GM18519 (cell line): Measurements from ENCODE around the gene TELO2.

Source experiments
- ATAC-seq: cut with Tn5 transposase; IDR thresholded peaks from one replicate; pipeline ENCODE4 v1.9.1; 2021; ENCODE audit warnings: mild to moderate bottlenecking, moderate library complexity; ENCODE audit not compliant: unreplicated experiment, low FRiP score

The TELO2 gene

DNA sequence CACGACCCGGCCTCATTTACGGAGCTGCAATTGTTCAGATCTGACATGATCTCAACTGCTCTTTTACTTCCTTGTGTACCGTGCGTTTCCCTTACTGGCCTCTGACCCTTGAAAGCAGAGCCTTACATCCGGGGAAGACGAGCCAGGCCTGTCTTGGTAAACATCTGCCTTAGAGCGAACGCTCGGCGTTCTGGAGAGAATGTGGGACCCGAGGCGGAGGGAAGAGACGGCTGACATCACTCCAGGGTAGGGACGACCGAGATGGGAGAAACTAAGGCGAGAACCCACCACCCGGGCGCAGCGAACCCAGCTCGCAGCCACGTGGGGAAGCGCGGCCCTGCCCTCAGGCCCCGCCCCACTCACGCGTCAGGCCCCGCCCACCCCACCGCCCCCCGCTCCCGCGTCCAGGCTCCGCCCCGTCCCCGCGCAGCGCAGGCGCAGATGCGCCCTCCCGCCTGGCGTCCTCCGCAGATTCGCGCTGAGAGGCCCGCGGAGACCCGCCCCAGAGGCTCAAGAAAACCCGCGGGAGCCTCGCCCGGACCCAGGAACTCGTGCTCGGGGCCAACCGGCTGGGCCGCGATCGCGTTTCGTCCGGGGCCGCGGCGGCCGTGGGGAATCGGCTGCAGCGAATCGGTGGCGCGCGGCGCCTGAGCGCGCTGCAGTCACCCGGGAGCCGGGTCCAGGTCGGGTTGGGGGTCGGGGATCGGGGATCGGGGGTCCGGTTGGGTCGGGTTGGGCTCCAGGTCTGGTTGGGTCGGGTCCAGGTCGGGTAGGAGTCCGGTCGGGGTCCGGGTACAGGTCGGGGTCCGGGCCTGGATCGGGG, at the start of gene TELO2:
Gene TELO2 (plus strand): TSS at position 438 of the 823 bp plus-strand sequence. CDS start 922 bp downstream, outside the sequence.
- no peak for ATAC-seq

DNA sequence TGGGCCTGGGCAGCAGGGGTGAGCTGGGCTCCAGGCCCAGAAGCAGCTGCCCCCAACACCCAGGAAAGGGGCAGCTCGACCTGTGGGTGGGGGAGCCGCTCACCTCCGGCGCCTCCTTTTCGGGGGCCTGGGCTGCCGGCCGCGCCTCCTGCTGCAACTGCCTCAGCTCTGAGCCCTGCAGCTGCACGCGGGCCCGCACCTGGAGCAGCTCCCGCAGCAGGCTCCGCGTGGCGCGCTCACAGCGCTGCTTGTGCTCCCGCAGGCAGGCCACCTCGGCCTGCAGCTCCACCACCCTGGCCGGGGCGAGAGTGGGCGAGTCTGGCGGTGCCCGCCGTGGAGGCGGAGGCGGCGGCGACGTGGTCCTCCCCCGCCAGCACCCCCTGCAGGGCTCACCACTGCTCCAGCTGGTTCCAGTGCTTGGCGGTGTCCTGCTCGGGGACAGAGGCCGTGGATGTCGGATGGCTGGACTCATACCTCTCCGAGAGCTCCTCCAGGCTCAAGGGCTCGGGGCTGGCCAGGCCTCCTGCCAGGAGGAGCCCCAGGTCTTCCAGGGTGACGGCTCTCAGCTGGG, 49.7 kb upstream of the TELO2 start:
- no peak for ATAC-seq

DNA sequence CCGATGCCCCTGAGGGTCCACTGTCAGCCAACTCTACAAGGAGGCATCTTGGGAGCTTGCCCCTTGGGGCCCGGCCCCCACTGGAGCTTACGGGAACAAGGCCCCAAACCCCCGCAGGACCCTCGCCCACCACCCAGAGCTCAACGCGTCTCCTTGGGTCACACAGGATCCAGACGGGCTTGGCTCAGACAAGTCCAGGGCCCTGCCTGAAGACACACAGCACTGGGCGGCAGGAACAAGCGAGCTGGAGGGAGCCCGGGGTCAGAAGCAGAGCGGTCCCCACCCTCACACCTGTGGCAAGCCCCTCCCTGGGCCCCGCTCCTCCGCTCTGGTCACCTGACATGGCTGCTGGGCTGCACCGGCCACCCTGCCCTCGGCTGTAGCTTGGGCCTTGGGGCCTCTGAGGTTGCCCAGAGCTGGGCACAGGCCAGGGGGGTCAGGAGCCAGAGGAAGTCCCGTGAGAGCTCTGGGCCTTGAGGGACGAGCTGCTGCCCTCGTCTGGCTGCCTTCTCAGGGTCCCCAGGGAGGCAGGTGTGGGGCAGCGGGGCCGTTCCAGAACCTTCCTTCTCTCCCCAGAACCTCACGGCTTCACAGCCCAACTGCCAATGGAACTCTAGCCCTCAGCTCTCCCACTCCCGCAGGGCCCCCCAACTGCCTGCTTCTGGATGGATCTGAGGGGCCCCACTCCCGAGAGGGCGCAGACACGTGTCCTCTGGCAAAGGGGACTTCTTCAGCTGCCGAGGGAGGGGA, 49.0 kb upstream of the TELO2 start, which contains the start of gene CCDC154:
Gene CCDC154 (minus strand): TSS at position 577 of the 750 bp plus-strand sequence. CDS start 234 bp downstream, at position 343.
- ATAC-seq: no peak

DNA sequence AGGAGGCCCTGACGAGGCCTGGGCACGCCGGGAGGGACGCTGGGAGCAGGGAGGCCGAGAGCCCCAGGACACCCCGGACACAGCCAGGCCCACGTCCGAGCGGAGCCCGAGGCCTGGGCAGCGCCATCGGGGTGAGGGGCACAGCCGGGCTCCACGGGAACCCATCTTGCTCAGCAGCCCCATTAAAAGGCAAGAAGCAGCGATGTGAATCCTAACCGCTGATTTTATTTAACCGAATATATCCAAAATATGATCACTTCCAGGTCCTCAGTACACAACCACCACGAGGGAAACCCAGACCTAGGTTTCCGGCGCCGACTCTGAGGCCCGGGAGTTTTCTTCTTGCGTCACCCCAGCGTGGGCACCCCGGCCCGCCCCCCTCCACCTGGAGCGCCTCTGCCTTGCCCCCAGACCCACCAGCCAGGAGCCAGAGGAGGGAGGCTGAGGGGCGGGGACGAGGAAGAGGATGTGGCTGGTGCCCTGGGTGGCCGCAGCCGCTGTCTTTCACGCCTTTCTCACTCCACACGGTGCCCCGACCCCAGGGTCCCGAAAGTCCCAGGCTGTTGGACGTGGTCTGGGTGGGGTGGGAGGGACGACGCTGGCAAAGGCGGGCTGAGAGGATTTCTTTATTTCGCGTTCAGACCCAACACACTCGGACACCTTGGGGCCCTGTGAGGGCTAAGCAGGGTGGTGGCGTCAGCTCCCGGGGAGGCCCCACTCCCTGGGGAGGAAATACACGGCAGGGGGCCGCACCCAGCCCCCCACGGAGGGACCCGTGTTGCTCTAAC, 48.2 kb upstream of the TELO2 start:
- no peak for ATAC-seq

DNA sequence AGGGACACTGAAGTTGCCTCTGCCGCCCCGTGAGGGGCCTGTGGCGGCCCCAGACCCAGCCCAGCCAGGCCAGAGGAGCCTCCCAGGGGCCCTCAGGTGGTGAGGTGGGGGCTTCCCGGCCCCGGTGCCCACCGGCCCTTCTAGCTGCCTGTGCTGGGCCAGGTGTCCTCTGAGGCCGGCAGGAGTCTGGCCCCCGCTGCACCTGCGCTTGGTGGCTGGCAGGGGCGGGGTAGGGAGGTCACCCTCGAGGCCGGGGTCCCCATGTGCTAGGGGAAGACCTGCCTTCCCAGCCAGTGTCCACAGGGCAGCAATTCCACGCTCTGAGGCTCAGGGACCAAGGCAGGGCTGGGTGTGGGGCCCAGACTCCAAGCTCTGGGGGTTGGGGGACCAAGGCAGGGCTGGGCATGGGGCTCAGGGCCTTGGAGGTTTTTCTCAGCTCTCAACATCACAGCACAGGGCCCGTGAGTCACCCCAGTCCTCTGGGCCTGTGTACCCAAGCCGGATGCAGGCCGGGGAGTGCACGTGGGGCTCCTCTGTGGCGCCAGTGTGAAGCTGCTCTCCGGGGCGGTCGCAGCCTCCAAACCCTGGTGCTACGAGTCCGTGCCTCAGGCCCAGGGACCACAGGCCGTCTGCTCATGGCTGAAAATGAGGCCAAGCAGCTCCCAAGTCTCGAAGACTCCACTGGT, 47.5 kb upstream of the TELO2 start:
- no peak for ATAC-seq

DNA sequence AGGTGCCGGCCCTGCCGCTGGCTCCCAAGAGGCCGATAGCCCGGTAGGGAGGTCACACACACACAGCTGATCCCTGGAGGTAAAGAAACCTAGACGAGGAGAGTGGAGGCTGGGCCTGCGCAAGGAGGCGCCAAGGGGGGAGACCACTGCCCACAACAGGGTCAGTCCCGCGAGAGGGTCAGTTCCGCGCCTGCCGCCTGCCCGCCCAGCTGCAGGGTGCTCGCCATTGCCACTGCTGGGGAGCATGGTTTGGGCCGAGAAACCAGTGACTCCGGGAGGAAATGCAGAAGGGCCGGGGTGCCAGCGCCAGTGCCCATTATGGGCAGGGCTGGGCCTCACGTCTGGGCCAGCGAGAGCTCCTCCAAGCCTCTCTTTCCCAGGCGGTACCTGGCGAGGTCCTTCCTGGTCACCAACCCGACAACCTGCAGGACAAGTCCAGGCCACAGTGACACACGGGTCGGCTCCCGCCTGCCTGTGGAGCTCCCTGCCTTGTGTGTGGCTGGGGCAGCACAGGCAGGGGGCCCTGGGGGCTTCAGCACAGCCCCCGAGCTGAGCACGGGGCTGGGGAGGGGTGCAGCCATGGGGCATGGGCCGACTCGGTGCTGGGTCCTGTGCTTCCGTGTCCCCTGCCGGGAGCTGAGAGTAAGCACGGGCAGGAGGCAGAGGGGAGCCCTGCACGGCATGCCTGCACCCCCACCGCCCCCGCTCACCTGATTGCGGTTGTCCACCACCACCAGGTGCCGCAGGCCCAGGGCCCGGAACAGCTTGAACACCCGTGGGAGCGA, 46.7 kb upstream of the TELO2 start:
- no peak for ATAC-seq

DNA sequence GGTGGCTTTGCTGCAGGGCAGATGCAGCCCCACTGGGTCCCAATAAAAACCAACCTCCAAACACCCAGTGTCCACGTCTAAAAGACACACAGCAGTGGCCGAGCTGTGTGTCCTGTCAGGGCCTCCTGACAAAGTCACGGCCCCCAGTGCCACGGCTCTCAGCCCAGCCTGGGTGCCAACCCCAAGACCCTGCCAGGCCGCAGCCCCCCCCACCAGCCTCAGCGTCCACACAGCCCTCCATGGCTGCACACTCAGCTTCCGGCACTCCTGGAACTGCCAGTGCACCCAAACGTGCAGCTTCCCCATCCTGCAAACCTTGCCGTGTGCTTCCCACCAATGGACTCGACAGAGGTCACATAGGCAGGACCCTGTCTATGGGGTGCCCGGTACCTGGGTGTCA, 45.2 kb upstream of the TELO2 start:
- no peak for ATAC-seq

DNA sequence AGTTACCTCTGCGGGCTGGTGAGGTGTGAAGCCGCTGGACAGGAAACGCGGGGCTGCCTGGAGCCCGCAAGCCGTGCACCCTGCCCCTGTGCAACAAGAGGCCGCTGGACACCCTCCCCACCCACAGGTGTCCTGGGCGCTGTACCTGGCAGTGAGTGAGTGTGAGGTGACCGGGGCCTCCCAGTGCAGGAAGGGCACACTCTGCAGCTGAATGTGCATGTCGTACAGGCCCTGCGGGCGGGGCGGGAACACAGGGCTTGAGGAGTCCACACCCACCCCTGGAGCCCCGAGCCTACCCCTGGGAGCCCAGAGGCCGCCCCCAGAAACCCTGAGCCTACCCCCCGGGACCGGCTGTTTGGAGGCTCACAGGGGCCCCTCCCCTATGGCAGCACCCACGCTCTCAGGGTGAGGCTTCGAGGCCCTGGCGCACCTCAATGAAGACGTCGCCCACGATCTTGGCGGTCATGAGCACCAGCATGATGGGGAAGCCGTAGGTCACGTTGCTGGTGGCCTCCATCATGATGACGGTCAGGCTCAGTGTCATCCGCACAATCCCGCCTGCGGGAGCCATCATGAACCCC, 44.5 kb upstream of the TELO2 start:
- no peak for ATAC-seq

DNA sequence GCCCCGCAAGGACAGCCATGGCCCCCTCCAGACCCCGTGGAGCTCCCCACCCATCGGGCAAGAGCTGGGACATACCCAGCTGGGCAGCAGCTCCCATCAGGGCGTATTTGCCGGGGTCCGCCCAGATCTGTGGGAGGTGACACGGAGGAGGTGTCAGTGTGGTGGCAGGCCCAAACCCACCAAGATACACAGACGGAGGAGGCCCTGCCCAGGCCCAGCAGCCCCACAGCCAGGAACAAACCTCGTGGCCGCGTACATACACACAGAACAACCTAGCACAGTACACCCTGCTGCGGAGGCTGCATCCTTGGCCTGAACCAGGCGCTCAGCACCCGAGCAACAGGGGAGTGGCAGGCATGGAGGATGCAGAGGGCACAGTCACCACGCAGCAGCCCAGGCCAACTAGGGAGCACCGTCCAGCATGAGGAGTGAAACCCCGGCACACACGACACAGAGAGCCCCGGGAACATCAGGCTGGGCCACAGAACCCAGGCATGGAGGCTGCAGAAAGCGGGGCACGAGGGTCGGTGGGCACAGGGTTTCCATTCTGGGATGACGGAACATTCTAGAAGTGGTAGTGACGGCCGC, 43.9 kb upstream of the TELO2 start:
- no peak for ATAC-seq

DNA sequence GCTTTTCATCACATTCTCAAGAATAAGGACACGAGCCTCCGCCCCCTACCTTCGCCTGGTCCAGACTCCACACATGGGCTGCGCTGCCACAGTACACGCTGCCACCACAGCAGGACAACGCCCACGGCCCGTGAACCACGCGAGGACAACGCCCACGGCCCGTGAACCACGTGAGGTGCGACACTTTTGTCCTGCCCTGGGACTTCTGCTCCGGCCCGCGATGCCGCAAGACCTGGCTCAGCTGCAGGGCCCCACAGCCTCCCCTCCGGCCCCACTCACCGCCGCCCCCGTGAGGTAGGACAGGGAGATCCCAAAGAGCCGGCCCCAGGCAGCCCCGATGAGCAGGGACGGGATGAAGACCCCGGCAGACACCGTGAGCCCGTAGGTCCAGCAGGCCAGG, 42.9 kb upstream of the TELO2 start:
- ATAC-seq: no peak

DNA sequence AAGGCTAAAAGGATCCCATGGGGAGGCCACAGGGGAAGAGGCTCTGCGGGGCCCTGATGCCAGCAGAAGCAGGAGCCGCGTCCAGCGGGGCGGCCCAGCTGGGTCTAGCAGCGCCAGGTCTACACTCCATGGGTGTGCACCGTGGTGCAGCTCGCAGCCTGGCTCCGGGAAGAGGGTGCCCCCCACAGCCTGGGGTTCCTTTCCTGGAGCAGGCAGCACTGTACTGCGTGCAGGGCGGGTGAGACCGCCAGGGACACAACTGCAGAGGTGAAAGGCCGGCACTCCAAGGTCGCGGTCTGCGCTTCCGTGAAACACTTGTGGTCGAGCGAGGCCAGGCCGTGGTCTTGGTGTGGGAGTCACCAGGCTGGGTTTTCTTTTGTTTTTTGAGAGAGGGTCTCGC, 42.3 kb upstream of the TELO2 start:
- ATAC-seq: no peak

DNA sequence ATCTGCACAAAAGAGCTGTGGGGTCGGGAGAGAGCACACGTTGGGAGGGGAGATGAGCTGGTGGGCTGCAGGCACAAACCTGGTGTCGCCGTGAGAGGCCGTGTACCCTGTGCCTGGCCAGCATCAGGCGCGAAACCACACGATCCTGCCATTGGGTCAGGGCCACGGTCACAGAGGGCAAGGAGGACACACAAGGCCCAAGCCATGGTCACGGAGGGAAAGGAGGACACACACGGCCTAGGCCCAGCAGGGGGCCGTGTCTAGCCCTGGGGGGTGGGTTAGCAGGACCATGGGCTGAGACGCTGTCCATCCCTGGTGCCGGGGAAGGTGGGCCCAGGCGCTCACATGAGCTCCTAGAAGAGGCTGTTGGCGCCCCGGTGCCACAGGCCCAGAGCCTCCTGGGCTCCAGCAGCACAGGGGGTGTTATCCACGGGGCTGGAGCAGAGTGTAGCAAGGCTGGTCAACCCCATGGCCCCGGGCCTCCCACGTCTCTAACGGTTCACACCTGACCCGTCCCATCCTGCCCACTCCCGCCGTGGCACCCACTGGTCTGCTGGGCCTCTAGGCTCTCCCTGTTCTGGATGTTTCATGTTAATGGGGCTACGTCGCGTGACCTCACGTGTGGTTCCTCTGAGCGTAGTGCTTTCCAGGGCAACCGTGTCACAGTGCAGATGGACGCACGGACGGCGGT, 41.3 kb upstream of the TELO2 start:
- no peak for ATAC-seq

DNA sequence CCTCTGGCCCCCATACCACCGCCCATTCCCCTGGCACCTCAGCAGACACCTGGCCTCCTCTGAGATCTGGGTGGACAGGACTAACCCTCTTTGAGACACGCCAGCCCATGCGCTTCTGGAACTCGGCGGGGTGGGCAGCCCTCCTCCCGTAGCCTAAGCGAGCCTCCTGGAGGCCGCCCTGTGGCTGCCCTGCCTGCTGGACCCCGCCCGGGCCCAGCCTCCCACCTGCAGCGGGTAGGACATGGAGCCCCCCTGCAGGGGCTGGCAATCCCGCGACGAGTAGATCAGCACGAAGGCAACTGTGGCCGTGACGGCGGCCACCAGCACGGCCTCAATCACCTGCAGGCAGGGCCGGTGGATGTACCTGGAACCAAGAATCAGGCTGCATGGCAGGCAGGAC, 40.6 kb upstream of the TELO2 start:
- no peak for ATAC-seq

DNA sequence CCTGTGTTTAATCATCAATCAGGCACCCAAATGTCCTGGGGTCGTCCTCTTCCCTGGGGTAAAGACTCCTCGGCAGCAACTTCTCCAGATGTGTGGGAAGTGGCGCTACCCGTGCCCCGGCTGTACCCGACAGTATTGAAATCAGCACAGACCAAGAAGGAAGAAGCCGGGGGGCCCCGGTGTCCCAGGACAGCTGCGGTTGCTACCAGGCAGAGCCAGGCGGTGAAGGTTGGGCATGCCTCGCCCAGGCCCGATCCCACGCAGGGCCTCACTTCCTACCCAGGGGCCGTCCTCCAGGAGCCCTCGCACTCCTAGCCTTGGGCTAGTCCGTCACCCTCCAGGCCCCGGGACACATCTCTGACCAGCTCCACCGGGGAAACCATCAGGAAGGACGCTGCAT, 39.8 kb upstream of the TELO2 start:
- no peak for ATAC-seq

DNA sequence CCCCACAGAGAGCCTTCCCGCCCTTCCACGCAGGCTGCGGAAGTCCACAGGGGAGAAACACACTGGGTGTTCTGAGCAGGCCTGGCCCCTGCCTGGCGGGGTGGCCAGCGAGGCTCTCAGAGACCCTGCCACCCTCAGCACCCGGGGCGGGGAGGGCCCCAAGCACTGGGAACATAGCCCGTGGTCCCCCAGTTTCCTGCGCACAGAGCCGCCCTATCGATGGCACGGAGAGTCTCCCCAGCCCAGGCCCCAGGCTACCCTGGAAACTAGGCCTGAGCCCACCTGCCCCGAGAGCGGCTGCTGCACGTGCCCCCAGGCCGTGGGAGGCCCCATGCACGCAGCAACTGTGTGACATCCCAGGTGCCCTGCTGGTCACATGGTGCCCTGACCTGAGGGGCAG, 38.6 kb upstream of the TELO2 start:
- ATAC-seq: no peak

DNA sequence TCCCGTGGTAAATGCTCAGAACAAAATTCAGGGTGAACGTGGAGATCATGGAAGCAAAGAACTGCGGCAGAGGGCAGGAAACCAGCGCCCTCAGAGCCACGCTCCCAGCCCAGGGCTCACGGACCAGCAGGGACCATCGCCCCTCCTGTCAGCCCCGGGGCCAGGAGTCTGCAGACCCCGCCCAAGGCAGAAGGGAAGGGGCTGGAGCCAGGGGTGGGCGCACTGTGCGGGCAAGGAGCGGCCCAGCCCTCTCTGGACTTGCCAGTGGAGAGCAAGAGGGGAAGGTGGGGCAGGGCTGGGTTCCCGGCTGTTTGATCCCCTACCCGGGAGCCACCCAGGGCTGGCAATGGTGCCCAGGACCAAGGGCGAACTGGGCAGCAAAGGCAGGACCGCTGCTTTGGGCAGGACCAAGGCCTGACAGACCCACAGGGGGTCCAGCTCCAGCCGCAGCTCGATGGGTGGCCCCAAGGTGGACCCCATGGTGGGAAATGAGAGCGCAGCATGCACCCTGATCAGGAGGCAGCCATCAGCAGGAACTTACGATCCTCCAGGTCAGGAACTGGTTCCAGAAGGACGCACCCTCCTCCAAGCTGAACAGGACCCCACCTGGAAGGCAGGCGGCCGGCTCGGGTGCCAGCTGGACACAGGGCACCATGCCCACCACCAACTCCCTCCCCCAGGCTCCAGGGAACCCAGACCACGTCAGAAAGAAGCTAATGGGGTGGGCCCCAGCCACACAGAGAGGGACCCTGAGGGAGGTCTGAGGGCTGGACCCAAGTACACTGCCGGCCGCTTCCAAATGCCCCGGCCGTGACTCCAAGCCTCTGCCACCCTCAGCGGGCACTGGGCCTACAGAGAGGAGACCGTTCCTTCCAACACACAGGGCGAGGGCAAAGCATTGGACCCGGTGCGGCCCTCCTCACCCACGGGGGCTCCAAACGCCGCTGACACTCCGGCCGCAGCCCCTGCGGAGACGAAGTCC, 37.7 kb upstream of the TELO2 start:
- ATAC-seq: no peak

DNA sequence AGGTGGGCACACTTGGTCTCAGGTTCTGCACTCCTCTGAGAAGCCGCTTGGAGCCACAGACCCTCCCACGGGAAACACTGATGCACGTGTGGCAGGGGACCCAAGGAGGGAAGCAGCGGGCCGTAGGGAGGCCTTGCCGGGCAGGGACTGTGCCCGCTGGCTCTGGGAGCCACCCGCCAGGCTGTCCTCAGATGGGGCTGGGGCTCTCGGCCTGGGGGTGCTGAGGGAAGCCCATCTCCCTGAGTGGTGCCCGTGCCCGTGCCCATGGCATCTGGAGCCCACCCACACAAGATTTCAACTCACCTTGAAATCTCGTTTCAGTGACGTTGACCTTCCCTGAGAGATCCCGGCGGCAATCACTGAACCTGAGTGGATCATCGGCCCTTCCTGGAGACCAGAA, 36.2 kb upstream of the TELO2 start:
- no peak for ATAC-seq
